ENCODE data around the gene INO80.

DNA sequence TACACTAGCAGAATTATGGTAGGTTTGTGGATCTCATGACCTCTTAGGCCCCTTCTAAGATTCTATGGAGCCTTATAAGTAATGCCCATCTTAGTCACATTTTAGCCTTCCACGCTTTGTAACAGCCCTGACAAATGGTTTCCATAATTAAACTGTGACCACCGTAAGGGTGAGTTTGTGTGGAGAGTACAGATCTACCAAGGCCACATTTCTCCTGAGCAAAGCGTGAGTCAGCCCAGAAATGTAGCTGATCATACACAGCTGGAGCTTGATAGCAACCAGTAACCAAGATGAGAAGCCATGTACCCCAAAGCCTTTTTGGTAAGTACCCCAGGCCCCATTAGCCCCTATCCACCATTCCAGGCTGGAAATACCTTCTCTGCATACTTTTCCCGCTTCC is 131.1 kb downstream of the INO80 start:
- TF ChIP-seq, protein P1, sequence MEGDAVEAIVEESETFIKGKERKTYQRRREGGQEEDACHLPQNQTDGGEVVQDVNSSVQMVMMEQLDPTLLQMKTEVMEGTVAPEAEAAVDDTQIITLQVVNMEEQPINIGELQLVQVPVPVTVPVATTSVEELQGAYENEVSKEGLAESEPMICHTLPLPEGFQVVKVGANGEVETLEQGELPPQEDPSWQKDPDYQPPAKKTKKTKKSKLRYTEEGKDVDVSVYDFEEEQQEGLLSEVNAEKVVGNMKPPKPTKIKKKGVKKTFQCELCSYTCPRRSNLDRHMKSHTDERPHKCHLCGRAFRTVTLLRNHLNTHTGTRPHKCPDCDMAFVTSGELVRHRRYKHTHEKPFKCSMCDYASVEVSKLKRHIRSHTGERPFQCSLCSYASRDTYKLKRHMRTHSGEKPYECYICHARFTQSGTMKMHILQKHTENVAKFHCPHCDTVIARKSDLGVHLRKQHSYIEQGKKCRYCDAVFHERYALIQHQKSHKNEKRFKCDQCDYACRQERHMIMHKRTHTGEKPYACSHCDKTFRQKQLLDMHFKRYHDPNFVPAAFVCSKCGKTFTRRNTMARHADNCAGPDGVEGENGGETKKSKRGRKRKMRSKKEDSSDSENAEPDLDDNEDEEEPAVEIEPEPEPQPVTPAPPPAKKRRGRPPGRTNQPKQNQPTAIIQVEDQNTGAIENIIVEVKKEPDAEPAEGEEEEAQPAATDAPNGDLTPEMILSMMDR (IDR thresholded peaks at IDR 0.05) = no peak
- no peak for TF ChIP-seq POLR2A (IDR thresholded peaks at IDR 0.05)
